ENCODE measurements around the gene ZYG11B. TPM values are rescaled to one million over a fixed set of nuclear protein-coding genes. Genes with fewer than 3 reads are reported as not detected.
"Not testable (repeated sequence)": the region's sequence is repeated elsewhere in the genome, so short reads cannot be mapped to it uniquely, and the experiment has no call there.

The ZYG11B gene
- total RNA-seq (10 to 100 TPM; 23.6 to 25.9 TPM), polyA plus RNA-seq (10 to 100 TPM; 12.3 to 14.9 (median 12.5) TPM), total RNA-seq (29.1 to 76.4 (median 58.9) reads per million in 6 experiments)

DNA sequence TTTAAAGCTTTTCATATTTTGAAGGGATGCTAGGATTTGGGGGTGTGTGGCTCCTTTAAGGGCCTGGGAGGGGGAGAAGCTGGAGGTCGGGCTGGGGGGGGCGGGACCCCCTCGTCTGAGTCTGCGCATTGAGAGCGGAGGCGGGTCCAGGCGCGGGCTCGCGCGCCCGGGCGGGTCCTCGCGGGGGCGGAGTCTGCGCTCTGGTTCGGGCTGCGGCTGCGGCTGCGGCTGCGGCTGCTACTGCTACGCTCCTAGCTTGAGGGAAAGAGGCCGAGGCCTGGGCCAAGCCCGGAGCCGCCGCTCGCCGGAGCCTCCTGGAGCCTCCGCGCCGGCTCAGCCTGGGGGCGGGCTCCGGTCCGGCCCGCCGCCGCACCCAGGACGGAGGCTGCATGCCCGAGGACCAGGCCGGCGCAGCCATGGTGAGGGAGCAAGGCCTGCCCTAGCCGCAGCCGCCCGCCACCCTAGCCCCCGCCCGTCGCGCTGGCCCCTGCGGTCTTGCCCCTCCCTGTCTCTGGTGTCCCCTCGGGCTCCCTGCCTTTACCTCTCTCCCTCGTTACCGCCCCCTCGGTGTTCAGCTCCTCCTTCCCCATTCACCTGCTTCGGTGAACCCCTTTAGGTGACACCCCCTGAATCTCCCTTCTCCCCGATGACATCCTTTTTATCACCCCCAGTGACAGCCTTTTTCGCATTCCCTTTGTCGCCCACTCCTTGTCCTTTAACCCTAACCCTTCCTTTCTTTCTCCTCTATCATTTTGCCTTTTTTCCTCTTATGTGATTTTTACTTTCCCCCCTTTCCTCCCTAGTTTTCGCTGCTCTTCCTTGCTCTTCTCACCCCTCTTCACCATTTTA, at the start of gene ZYG11B:
TSS of gene ZYG11B (plus strand) at position 189 of the 849 bp plus-strand sequence. CDS start at position 390, 201 bp downstream.
- ATAC-seq = peak; percentile 90 to 93
- Mint-ChIP-seq H3K27ac (peak within 1 kb of the TSS; percentile 84 to 95 (median 92)), H3K36me3 (peaks cover 0 to 6% (median 0%) of the 10 kb centered on the region in 3 donors), H3K9me3 (no peaks in the 10 kb centered on the region), H3K4me1 (peaks cover 26 to 50% (median 40%) of the 10 kb centered on the region in 4 donors), H3K27me3 (peaks cover 0 to 2% (median 0%) of the 10 kb centered on the region in 5 donors), H3K4me3 (peak within 1 kb of the TSS; percentile 90 to 98 (median 94))
- peak; percentile 83 to 93 (median 90) for DNase-seq
- POLR2A ChIA-PET = interaction anchor here (0.6 to 1.6 kb wide), 8 partner anchors 11 to 361 kb away, joined by 3 to 11 read pairs (median 4); partner anchors contain the start of genes CC2D1B, ORC1, PRPF38A and SHISAL2A

DNA sequence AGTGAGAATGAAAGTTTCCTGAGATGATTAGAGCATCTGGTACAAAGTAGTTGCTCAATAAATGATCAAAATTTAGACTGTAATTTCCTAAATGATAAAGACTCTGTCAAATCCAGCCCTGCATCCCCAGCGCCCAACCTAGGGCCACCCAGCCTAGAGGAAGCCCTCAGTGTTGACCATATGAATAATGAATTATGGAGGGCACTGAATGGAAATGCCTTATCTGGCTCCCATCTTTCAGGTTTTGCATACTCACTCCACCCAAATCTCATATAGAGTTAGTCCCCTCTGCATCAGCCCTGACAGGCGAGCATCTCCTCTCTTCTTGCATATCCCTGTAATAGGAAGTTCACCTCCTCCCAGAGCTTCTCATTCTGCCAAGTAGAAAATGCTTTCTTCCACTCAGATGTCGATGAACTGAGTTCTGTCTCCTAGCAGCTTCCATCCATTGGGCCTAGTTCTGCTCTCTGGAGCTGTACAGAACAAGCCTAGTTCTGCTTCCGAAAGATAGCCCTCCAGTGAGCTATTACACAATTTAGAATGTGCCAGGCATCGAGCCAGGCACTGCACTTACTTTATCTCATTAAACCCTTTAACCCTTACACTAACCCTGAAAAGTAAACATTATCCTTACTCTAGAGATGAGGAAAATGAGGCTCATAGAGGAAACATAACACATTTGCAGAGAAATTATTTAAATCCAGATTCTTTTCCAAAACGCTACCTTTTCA, 49.0 kb upstream of the ZYG11B start:
- Mint-ChIP-seq H3K36me3 (peaks cover 0 to 53% (median 7%) of the 10 kb centered on the region in 3 donors), H3K9me3 (no peaks in the 10 kb centered on the region), H3K27ac (peak overlapping the region in 3 of 10 donors; percentile 31 to 86 (median 64)), H3K4me1 (peaks cover 0 to 14% (median 6%) of the 10 kb centered on the region in 4 donors), H3K4me3 (no peak overlapping the region), H3K27me3 (no peaks in the 10 kb centered on the region)
- ATAC-seq = no peak
- POLR2A ChIA-PET = no interaction called here
- DNase-seq = no peak

DNA sequence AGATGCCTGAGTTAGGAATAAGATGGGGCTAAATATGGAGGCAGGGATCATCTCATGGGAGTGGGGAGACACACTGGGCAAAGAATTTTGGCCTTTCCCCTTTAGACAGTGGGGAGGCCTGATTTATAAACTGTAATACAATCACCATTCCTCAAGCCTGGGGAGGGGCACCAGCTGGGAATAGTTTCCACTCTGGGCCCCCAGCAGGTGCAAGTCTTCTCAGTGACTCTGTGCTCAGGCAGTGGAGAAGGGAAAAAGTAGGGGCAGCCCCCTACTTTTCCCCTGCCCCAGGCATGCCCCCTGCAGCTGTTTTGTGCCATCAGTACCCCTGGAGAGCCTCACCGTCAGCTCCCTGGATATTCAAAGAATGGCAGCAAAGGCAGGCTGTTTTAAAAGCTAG, 47.2 kb upstream of the ZYG11B start:
- Mint-ChIP-seq H3K4me3 (no peak overlapping the region), H3K27ac (peak overlapping the region in 4 of 10 donors; percentile 6 to 66 (median 19)), H3K4me1 (peaks cover 0 to 10% (median 6%) of the 10 kb centered on the region in 4 donors), H3K9me3 (no peaks in the 10 kb centered on the region), H3K36me3 (peaks cover 0 to 39% (median 5%) of the 10 kb centered on the region in 3 donors), H3K27me3 (no peaks in the 10 kb centered on the region)
- POLR2A ChIA-PET = interaction anchor here (0.7 kb wide), 1 partner anchor 251 kb away, joined by 3 read pairs; no protein-coding TSS in a partner anchor
- DNase-seq (no peak), ATAC-seq (no peak)

DNA sequence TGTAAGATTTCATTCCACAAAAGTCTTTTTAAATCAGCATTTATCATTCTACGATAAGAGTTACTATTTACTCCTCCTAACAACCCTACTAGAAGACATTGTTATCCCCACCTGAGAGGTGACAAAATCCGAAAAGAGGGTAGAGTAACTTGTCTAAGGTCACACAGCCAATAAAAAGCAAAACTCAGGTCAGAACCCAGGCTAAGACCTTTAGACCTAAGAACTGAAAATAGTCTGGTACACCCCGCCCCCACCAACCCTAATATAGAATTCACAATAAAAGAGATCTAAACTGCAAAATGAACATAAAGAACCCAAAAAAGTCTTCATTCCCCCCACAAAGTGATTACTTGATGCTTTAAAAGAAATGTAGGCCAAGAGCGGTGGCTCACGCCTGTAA, 46.8 kb upstream of the ZYG11B start:
- no peak for DNase-seq
- Mint-ChIP-seq H3K27ac (peak overlapping the region in 3 of 10 donors; percentile 44 to 75 (median 71)), H3K27me3 (no peaks in the 10 kb centered on the region), H3K4me3 (no peak overlapping the region), H3K9me3 (no peaks in the 10 kb centered on the region), H3K4me1 (peaks cover 0 to 8% (median 5%) of the 10 kb centered on the region in 4 donors), H3K36me3 (peaks cover 0 to 36% (median 5%) of the 10 kb centered on the region in 3 donors)
- no peak for ATAC-seq
- POLR2A ChIA-PET = interaction anchor here (0.7 kb wide), 1 partner anchor 252 kb away, joined by 3 read pairs; no protein-coding TSS in a partner anchor

DNA sequence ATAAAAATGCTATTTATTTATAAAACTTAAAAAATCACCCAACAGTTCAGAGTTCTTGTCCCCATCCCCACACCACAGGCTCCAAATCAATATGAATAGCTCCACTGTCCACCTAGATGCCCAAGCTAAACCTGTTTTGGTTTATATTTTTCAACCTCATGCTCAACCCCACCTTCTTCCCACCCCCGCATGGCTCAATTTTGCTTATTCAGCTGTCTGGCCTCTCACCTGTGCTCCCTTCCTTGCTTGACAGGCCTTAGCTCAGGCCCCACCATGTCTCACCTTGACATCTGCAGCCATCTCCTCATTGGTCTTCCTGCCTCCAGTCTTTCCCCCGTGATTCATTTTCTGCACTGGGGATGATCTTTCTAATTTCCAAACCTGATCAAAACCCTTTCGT, 45.9 kb upstream of the ZYG11B start:
- POLR2A ChIA-PET = interaction anchor here (0.7 kb wide), 1 partner anchor 184 kb away, joined by 5 read pairs; no protein-coding TSS in a partner anchor

DNA sequence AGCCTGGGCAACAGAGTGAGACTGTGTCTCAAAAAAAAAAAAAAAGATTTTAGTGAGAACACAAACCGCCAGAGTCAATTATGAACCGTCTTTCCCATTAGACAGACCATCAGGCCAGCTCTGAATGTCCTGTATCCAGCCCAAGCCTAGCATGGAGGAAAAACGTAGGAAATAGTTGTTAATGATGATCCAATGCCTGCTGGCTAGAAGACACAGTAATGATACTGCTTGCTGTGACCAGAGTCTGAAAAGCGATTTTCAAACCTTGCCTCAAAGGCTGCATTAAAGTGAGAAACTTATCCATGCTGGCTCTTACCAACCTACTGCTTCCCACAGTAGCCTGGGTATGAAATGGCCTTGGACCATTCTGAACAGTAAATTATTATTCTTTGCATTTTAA, 45.1 kb upstream of the ZYG11B start:
- no peak overlapping the region for H3K4me3 Mint-ChIP-seq
- POLR2A ChIA-PET = no interaction called here
- ATAC-seq (no peak), DNase-seq (no peak)
- H3K9me3 Mint-ChIP-seq = no peaks in the 10 kb centered on the region
- H3K27ac Mint-ChIP-seq = peak overlapping the region in 3 of 10 donors; percentile 23 to 59 (median 30)
- H3K27me3 Mint-ChIP-seq = no peaks in the 10 kb centered on the region
- H3K4me1 Mint-ChIP-seq = peaks cover 4 to 15% (median 9%) of the 10 kb centered on the region in 4 donors
- H3K36me3 Mint-ChIP-seq = peaks cover 0 to 26% (median 1%) of the 10 kb centered on the region in 3 donors

More for the DNA sequence above, 45.9 kb upstream of the ZYG11B start:
- Mint-ChIP-seq H3K27me3 (no peaks in the 10 kb centered on the region), H3K4me3 (no peak overlapping the region), H3K36me3 (peaks cover 0 to 29% (median 1%) of the 10 kb centered on the region in 3 donors), H3K4me1 (peaks cover 0 to 7% (median 4%) of the 10 kb centered on the region in 4 donors), H3K27ac (peak overlapping the region in 8 of 10 donors; percentile 2 to 85 (median 22)), H3K9me3 (no peaks in the 10 kb centered on the region)
- DNase-seq = no peak
- no peak for ATAC-seq

DNA sequence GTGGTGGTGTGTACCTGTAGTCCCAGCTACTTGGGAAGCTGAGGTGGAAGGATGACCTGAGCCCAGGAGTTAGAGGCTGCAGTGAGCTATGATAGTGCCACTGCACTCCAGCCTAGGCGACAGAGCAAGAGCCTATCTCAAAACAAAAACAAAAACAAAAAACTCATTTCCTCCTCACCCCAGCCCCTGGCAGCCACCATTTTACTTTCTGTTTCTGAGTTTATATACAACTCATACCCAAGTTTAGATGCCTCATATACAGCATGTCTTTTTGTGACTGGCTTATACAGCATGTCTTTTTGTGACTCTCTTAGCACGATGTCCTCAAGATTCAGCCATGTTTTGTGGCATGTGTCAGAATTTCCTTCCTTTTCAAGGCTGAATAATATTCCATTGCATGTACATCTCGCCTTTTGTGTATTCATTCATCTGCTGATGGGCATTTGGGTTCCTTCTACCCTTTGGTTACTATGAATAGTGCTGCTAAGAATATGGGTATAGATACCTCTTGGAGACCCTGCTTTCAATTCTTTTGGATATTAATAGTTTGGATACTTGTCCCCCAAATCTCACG, 42.8 kb upstream of the ZYG11B start:
- Mint-ChIP-seq H3K9me3 (no peaks in the 10 kb centered on the region), H3K4me1 (peaks cover 8 to 17% (median 10%) of the 10 kb centered on the region in 4 donors), H3K27me3 (no peaks in the 10 kb centered on the region), H3K36me3 (peaks cover 0 to 17% (median 5%) of the 10 kb centered on the region in 3 donors), H3K4me3 (no peak overlapping the region), H3K27ac (peak overlapping the region in 5 of 10 donors; percentile 32 to 73 (median 58))
- ATAC-seq (no peak), DNase-seq (no peak)
- POLR2A ChIA-PET = interaction anchor here (0.7 kb wide), 2 partner anchors 31 to 411 kb away, joined by 4 to 10 read pairs; no protein-coding TSS in a partner anchor

DNA sequence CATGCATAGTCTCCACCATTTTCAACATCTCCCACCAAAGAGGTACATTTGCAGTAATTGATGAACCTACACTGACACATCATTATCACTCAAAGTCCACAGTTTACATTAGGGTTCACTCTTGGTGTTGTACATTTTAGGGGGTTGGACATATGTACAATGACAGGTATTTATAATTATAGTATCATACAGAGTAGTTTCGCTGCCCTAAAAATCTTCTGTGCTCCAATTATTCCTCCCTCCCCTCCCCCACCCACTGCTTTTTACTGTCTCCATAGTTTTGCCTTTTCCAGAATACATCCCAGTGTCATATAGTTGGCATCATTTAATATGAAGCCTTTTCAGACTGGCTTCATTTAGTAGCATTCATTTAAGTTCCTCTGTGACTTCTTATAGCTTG, 41.7 kb upstream of the ZYG11B start:
- Mint-ChIP-seq H3K36me3 (peaks cover 0 to 12% (median 5%) of the 10 kb centered on the region in 3 donors), H3K4me1 (peaks cover 8 to 17% (median 10%) of the 10 kb centered on the region in 4 donors), H3K4me3 (no peak overlapping the region), H3K9me3 (no peaks in the 10 kb centered on the region), H3K27me3 (no peaks in the 10 kb centered on the region), H3K27ac (peak overlapping the region in 6 of 10 donors; percentile 6 to 81 (median 60))
- ATAC-seq (no peak), DNase-seq (no peak)
- POLR2A ChIA-PET = interaction anchor here (0.7 to 1.0 kb wide), 2 partner anchors 51 to 245 kb away, joined by 3 read pairs; partner anchors contain the start of gene SHISAL2A

DNA sequence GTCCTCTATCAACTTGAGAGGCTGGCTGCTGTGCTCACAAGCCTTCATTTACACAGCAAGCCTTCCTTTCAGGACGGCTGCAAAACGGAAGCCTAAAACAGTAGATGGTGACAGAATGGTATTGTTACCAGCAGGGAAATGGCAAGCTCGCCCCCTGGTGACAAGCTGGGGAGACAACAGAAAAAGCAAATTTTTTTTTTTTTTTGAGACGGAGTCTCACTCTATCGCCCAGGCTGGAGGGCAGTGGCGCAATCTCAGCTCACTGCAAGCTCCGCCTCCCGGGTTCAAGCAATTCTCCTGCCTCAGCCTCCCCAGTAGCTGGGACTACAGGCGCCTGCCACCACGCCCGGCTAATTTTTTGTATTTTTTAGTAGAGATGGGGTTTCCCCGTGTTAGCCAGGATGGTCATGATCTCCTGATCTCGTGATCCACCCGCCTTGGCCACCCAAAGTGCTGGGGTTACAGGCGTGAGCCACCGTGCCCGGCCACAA, 39.9 kb upstream of the ZYG11B start:
- Mint-ChIP-seq H3K4me1 (peaks cover 5 to 14% (median 10%) of the 10 kb centered on the region in 4 donors), H3K4me3 (peak overlapping the region in 4 of 10 donors; percentile 9 to 25 (median 14)), H3K27ac (peak overlapping the region; percentile 49 to 93 (median 80))
- peak; percentile 65 to 90 (median 78) for DNase-seq
- POLR2A ChIA-PET = interaction anchor here (0.6 to 2.6 kb wide), 9 partner anchors 17 to 320 kb away, joined by 3 to 12 read pairs (median 4); partner anchors contain the start of genes ORC1, PRPF38A, SHISAL2A and TUT4
- H3K9me3 Mint-ChIP-seq, H3K36me3 Mint-ChIP-seq, H3K27me3 Mint-ChIP-seq: not testable (repeated sequence)
- peak; percentile 99 to 100 for ATAC-seq

DNA sequence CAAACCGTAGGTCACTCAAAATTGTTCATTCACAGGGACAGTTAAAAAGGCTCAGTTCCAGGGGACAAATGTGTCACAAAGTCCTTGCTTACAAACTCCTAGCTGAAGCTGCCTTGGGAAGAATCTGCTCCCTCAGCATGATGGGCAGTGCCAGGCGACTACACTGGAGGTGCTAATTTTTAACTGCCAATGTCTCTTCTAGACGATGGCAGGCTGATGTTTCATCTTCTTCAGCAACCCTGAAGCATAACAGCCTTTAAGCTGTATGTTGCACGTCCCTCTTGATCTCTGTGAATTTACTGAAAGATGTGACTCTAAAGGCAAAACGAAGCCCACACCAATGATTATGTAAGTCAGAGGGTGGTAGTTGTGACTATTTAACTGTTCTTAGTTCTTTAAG, 39.4 kb upstream of the ZYG11B start:
- Mint-ChIP-seq H3K9me3 (no peaks in the 10 kb centered on the region), H3K27me3 (no peaks in the 10 kb centered on the region), H3K4me1 (peaks cover 5 to 14% (median 10%) of the 10 kb centered on the region in 4 donors), H3K4me3 (no peak overlapping the region), H3K27ac (peak overlapping the region in 7 of 10 donors; percentile 34 to 92 (median 78)), H3K36me3 (peaks cover 2 to 8% (median 8%) of the 10 kb centered on the region in 3 donors)
- DNase-seq = no peak
- no peak for ATAC-seq
- POLR2A ChIA-PET = interaction anchor here (0.6 to 2.6 kb wide), 8 partner anchors 16 to 320 kb away, joined by 3 to 12 read pairs (median 4); partner anchors contain the start of genes ORC1, PRPF38A, SHISAL2A and TUT4

DNA sequence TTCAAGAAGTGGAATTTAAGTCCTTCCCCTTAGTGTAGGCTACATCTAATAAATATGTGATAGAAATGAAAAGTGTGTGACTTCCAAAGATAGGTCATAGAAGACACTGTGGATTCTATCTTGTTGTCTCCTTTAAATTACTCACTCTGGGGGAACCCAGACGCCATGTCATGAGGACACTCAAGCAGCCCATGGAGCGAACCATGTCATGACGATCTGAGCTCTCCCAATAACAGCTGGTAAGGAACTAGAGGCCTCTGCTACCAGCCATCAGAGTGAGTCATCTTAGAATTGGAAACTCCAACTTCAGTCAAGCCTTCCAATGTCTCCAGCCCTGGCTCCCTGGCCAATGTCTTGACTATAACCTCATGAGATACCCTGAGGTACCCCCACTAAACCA, 34.4 kb upstream of the ZYG11B start:
- peaks cover 0 to 9% (median 3%) of the 10 kb centered on the region in 4 donors for H3K4me1 Mint-ChIP-seq
- POLR2A ChIA-PET = no interaction called here
- peak overlapping the region in 3 of 10 donors; percentile 1 to 26 (median 3) for H3K27ac Mint-ChIP-seq
- no peak overlapping the region for H3K4me3 Mint-ChIP-seq
- ATAC-seq (no peak), DNase-seq (no peak)
- no peaks in the 10 kb centered on the region for H3K27me3 Mint-ChIP-seq
- H3K36me3 Mint-ChIP-seq = peaks cover 8 to 24% (median 9%) of the 10 kb centered on the region in 3 donors
- H3K9me3 Mint-ChIP-seq = no peaks in the 10 kb centered on the region
